HEK293T (cell line): Measurements from ENCODE around the gene GSTO2.

ENCODE experiments used
- BHLHE40 ChIP-seq: fragments of 450-650 bp; IDR thresholded peaks from 2 replicates; pipeline ENCODE4 v1.6.1; 2016; ENCODE audit warnings: mild to moderate bottlenecking, moderate library complexity, borderline replicate concordance
- ELF4 ChIP-seq: fragments of 450-650 bp; IDR thresholded peaks from 2 replicates; pipeline ENCODE4 v1.6.1; 2017; ENCODE audit warnings: antibody characterized with exemption
- FOXA1 ChIP-seq: fragments of 450-650 bp; IDR thresholded peaks from 2 replicates; pipeline ENCODE4 v1.6.1; 2016; ENCODE audit warnings: mild to moderate bottlenecking
- FOXM1 ChIP-seq: fragments of 450-650 bp; IDR thresholded peaks from 2 replicates; pipeline ENCODE4 v1.6.1; 2017; ENCODE audit warnings: mild to moderate bottlenecking, borderline replicate concordance
- HDGF ChIP-seq: fragments of 450-650 bp; IDR thresholded peaks from 2 replicates; pipeline ENCODE4 v1.6.1; 2017; ENCODE audit warnings: antibody characterized with exemption, borderline replicate concordance
- L3MBTL2 ChIP-seq: fragments of 450-650 bp; conservative IDR thresholded peaks from 2 replicates; pipeline ENCODE4 v1.6.1; 2016; ENCODE audit warnings: mild to moderate bottlenecking
- NFRKB ChIP-seq: fragments of 450-650 bp; IDR thresholded peaks from 2 replicates; pipeline ENCODE4 v1.6.1; 2016; ENCODE audit warnings: mild to moderate bottlenecking, moderate library complexity
- TARDBP ChIP-seq: fragments of 450-650 bp; IDR thresholded peaks from 2 replicates; pipeline ENCODE4 v1.6.1; 2016

DNA sequence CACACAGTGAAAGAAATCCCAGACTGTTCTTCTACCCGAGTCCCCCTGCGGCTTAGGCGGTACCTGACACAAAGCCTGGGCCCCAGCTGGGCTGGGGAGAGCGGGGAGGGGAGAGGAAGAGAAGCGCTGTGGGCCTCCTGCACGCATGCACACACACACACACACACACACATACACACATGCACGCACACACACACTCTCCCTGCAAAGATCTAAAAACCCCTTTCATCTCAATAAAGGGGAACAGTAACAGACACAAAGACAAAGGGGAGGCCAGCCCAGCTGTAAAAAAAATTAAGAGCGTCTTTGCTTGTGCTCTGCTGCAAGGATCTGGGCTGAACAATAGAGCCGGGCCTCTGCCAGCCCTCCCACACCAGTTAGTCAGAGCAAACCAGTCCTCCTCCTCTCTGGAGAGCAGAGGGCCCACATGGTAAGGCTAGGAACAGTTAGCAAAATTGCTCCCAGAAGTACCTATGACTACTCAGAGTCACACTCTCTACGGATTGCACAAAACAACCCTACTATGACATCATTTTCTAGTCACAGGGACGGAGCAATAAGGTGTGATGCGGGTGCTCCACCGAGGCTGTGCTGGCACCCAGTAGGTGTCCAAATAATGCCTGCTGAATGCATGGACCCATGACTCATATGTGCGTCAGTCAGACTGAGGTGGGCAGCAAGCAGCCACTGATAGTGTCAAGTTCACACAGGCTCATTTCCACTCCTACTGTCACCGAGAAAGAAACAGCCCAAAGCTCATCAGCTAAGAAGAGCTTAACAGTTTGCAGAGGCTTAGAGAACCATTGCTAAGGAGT is 60.1 kb downstream of the GSTO2 start:
- TF ChIP-seq NFRKB (no peak), L3MBTL2 (no peak), ELF4 (no peak), FOXM1 (no peak), TARDBP (no peak), HDGF (no peak), BHLHE40 (no peak), FOXA1 (no peak)
